ENCODE results near the gene LRRC56.

LRRC56 gene

GRCh38 chr11:593347-593746 is 56.0 kb downstream of the LRRC56 start:
- no peak overlapping the region for H3K4me3 ChIP-seq (replicated peaks; ENCODE audit: low read depth, low read length)
- TF ChIP-seq CTCF (IDR thresholded peaks at IDR 0.05; ENCODE audit: low read length, missing control alignments), result no peak
- no peak for DNase-seq (ENCODE audit: low read depth)

- H3K4me3 ChIP-seq (replicated peaks; ENCODE audit: low read depth, low read length), result no peak overlapping the region
- no peak for TF ChIP-seq CTCF (IDR thresholded peaks at IDR 0.05; ENCODE audit: low read length, missing control alignments)
- DNase-seq (ENCODE audit: low read depth), result no peak
Observed at GRCh38 chr11:595400-595799, 58.1 kb downstream of the LRRC56 start.

GRCh38 chr11:596374-596773 is 59.0 kb downstream of the LRRC56 start:
- no peak for DNase-seq (ENCODE audit: low read depth)
- TF ChIP-seq CTCF (IDR thresholded peaks at IDR 0.05; ENCODE audit: low read length, missing control alignments), result no peak

GRCh38 chr11:597166-597725 is 59.9 kb downstream of the LRRC56 start:
- TF ChIP-seq CTCF (IDR thresholded peaks at IDR 0.05; ENCODE audit: low read length, missing control alignments), result no peak
- H3K4me3 ChIP-seq (replicated peaks; ENCODE audit: low read depth, low read length), result no peak overlapping the region
- DNase-seq (ENCODE audit: low read depth), result no peak

More at GRCh38 chr11:596374-596773, 59.0 kb downstream of the LRRC56 start:
- no peak overlapping the region for H3K4me3 ChIP-seq (replicated peaks; ENCODE audit: low read depth, low read length)

GRCh38 chr11:598005-598680 is 60.8 kb downstream of the LRRC56 start:
- DNase-seq (ENCODE audit: low read depth), result no peak
- no peak overlapping the region for H3K4me3 ChIP-seq (replicated peaks; ENCODE audit: low read depth, low read length)
- TF ChIP-seq CTCF (IDR thresholded peaks at IDR 0.05; ENCODE audit: low read length, missing control alignments), result no peak

- no peak for TF ChIP-seq CTCF (IDR thresholded peaks at IDR 0.05; ENCODE audit: low read length, missing control alignments)
- DNase-seq (ENCODE audit: low read depth), result no peak
- H3K4me3 ChIP-seq (replicated peaks; ENCODE audit: low read depth, low read length), result no peak overlapping the region
Observed at GRCh38 chr11:601573-602245, 64.4 kb downstream of the LRRC56 start.

Data from fibroblast of pulmonary artery (primary cell).